ENCODE results near the gene EXOC6B.

- TF ChIP-seq CTCF (IDR thresholded peaks at IDR 0.05), result no peak
- no peak for TF ChIP-seq POLR2A (IDR thresholded peaks at IDR 0.05)
Measured at GRCh38 chr2:72661985-72662384, 163.8 kb downstream of the EXOC6B start.
